Stimulated activated naive CD8-positive, alpha-beta T cell treated with anti-CD3 and anti-CD28 coated beads, Interleukin-15, amount 100 ng/mL, for 72 hours (primary cell): ENCODE results near the gene PRSS23.
"Not testable (repeated sequence)": the region's sequence is repeated elsewhere in the genome, so short reads cannot be mapped to it uniquely, and the experiment has no call there.

Source experiments
- ATAC-seq: fragments of 150-1000 bp; cut with Tn5 transposase; 2 replicates; pipeline ENCODE4 v1.10.0; 2021; ENCODE audit warnings: mild to moderate bottlenecking, moderate library complexity
- DNase-seq, 2 donors: peaks; one replicate each; pipeline ENCODE4 v3.0.0; 2021 to 2022
- H3K27ac Mint-ChIP-seq, 2 donors: one replicate each; pipeline ENCODE4 v1.8.0; 2022; ENCODE audit warnings: mild to moderate bottlenecking in 2 of 2, mixed read lengths in 2 of 2, moderate library complexity in 2 of 2
- H3K27me3 Mint-ChIP-seq: one replicate; pipeline ENCODE4 v1.8.0; 2022; ENCODE audit warnings: mixed read lengths
- H3K4me1 Mint-ChIP-seq: one replicate; pipeline ENCODE4 v1.8.0; 2022; ENCODE audit warnings: mild to moderate bottlenecking, mixed read lengths
- H3K4me3 Mint-ChIP-seq, 2 donors: one replicate each; pipeline ENCODE4 v1.8.0; 2022; ENCODE audit warnings: mild to moderate bottlenecking in 2 of 2, mixed read lengths in 2 of 2, moderate library complexity in 1 of 2
- H3K9me3 Mint-ChIP-seq, 2 donors: one replicate each; pipeline ENCODE4 v1.8.0; 2022; ENCODE audit warnings: mixed read lengths in 2 of 2

Gene PRSS23, protein sequence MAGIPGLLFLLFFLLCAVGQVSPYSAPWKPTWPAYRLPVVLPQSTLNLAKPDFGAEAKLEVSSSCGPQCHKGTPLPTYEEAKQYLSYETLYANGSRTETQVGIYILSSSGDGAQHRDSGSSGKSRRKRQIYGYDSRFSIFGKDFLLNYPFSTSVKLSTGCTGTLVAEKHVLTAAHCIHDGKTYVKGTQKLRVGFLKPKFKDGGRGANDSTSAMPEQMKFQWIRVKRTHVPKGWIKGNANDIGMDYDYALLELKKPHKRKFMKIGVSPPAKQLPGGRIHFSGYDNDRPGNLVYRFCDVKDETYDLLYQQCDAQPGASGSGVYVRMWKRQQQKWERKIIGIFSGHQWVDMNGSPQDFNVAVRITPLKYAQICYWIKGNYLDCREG

GRCh38 chr11:86800076-86800959 lies at the start of gene PRSS23:
Gene PRSS23, plus strand, starts transcription at chr11:86800542. Its CDS starts 7,102 bp downstream, at chr11:86807644.
- Mint-ChIP-seq H3K27ac (peak within 1 kb of the TSS in 1 of 2 donors; percentile 82), H3K4me3 (peak within 1 kb of the TSS; percentile 66 to 80), H3K4me1 (peaks cover 47% of the 10 kb centered on the region), H3K27me3 (peaks cover 59% of the 10 kb centered on the region), H3K9me3 (no peaks in the 10 kb centered on the region)
- DNase-seq (peak; percentile 19 to 48), ATAC-seq (peak; percentile 80)

DNA sequence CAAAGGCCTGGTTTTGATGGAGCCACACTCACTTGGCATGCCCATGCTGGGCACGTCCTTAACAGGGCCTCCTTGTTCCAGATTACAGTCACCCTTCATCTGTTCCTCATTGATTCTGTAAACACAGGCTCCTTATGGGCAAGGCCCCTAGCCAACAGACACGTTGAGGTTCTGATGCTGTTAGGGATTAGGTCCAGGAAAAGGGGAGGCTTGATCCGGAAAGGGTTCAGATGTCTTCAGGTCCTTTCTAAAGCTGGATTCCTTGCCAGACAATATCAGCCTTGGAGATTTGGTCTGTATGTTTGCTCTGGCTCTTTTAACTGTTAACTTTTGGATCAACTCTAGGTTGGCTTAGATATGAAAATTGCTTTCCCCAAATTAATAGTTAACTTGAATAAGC lies 46.9 kb upstream of the PRSS23 start:
- ATAC-seq, result no peak
- DNase-seq, result no peak
- Mint-ChIP-seq H3K27me3 (peaks cover 13% of the 10 kb centered on the region), H3K9me3 (no peaks in the 10 kb centered on the region), H3K27ac (no peak overlapping the region), H3K4me3 (no peak overlapping the region), H3K4me1 (no peaks in the 10 kb centered on the region)

DNA sequence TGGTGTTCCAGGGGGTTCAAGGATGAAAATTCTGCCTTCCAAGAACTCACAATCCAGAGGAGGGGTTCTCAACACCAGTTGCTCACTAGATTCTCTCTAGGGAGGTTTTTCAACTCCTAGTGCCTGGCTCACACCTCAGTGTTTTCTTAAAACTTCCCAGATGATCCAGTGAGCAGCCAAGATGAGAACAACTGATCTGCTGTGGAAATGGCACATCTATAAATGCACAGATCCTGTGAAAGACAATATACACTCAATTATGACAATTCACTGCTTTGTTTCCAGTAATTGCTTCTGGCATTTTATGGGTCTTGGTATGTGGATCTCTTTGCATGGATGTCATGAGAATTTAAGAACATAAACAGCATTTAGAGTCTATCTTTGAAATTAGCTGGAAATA lies 45.2 kb upstream of the PRSS23 start:
- ATAC-seq (no peak), DNase-seq (no peak)
- Mint-ChIP-seq H3K4me3 (no peak overlapping the region), H3K9me3 (peaks cover 0 to 9% of the 10 kb centered on the region in 2 donors), H3K4me1 (no peaks in the 10 kb centered on the region), H3K27ac (no peak overlapping the region), H3K27me3 (peaks cover 6% of the 10 kb centered on the region)

- Mint-ChIP-seq H3K27ac (no peak overlapping the region), H3K27me3 (peaks cover 15% of the 10 kb centered on the region), H3K9me3 (peaks cover 0 to 9% of the 10 kb centered on the region in 2 donors), H3K4me1 (no peaks in the 10 kb centered on the region), H3K4me3 (no peak overlapping the region)
- DNase-seq, result no peak
- no peak for ATAC-seq
Measured at GRCh38 chr11:86758171-86758570, 42.2 kb upstream of the PRSS23 start.

DNA sequence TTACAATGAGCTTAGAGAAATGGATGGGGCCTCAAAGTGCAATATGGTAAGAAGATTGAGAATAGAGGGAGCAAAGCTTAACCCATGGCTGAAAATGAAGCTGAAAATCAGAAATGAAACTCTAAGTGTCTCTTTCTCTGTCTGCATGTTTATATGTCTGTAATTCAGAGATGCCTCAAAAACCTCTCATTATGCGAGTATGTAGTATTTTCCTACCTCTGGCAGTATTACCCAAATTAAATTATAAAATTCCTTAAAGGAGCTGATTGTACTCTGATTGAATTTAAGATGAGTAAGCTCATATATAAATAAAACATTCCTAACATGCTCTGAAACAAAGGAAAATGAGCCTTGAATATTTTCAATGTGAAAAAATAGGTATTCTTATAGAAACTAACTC lies 39.8 kb upstream of the PRSS23 start:
- Mint-ChIP-seq H3K27me3 (peaks cover 34% of the 10 kb centered on the region), H3K9me3 (peaks cover 0 to 9% of the 10 kb centered on the region in 2 donors), H3K4me3 (no peak overlapping the region), H3K27ac (no peak overlapping the region), H3K4me1 (no peaks in the 10 kb centered on the region)
- ATAC-seq, result no peak
- no peak for DNase-seq

GRCh38 chr11:86761978-86762377 lies 38.4 kb upstream of the PRSS23 start:
- peak overlapping the region in 1 of 2 donors; percentile 68 for H3K27ac Mint-ChIP-seq
- DNase-seq, result no peak
- ATAC-seq, result no peak
- no peak overlapping the region for H3K4me3 Mint-ChIP-seq
- H3K27me3 Mint-ChIP-seq, result peaks cover 41% of the 10 kb centered on the region
- H3K9me3 Mint-ChIP-seq, result peaks cover 0 to 9% of the 10 kb centered on the region in 2 donors
- no peaks in the 10 kb centered on the region for H3K4me1 Mint-ChIP-seq

GRCh38 chr11:86765203-86765602 lies 35.1 kb upstream of the PRSS23 start:
- Mint-ChIP-seq H3K4me1 (no peaks in the 10 kb centered on the region), H3K9me3 (no peaks in the 10 kb centered on the region), H3K27me3 (peaks cover 40% of the 10 kb centered on the region), H3K4me3 (no peak overlapping the region), H3K27ac (no peak overlapping the region)
- no peak for ATAC-seq
- no peak for DNase-seq

- DNase-seq, result no peak
- Mint-ChIP-seq H3K4me3 (no peak overlapping the region), H3K4me1 (no peaks in the 10 kb centered on the region), H3K27me3 (peaks cover 40% of the 10 kb centered on the region), H3K27ac (no peak overlapping the region), H3K9me3 (no peaks in the 10 kb centered on the region)
- no peak for ATAC-seq
Measured at GRCh38 chr11:86765878-86766277, 34.5 kb upstream of the PRSS23 start.

DNA sequence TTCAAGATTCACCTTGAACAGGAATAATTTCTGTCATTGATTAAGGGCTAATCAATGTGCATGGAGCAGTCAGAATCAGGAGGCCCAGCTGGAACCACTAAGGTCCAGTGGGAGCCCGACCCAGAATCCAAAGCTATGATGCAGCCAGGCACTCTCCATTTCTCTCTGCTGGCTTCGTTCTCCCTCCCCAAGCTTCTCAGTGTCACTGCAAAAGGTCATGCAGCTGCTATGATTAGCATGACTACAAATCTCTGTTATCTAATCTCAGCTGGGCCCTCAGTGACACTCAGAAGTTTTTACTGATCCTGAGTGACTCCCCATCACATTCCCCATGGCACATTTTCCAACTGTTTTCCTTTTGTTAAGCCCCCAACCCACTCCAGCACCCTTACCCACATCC lies 31.1 kb upstream of the PRSS23 start:
- Mint-ChIP-seq H3K27me3 (peaks cover 26% of the 10 kb centered on the region), H3K4me1 (no peaks in the 10 kb centered on the region), H3K9me3 (peaks cover 0 to 5% of the 10 kb centered on the region in 2 donors), H3K27ac (no peak overlapping the region), H3K4me3 (no peak overlapping the region)
- DNase-seq (no peak), ATAC-seq (no peak)

DNA sequence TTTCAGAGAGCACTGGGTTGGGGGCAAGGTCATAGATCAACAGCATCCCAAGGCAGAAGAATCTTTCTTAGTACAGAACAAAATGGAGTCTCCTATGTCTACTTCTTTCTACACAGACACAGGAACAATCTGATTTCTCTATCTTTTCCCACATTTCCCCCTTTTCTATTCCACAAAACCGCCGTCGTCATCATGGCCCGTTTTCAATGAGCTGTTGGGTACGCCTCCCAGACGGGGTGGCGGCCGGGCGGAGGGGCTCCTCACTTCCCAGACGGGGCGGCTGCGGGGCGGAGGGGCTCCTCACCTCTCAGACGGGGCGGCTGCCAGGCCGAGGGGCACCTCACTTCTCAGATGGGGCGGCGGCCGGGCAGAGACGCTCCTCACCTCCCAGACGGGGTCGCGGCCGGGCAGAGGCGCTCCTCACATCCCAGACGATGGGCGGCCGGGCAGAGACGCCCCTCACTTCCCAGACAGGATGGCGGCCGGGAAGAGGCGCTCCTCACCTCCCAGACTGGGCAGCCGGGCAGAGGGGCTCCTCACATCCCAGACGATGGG lies 29.8 kb upstream of the PRSS23 start:
- ATAC-seq, DNase-seq, H3K9me3 Mint-ChIP-seq, H3K4me1 Mint-ChIP-seq, H3K4me3 Mint-ChIP-seq, H3K27ac Mint-ChIP-seq: not testable (repeated sequence)
- H3K27me3 Mint-ChIP-seq, result peaks cover 12% of the 10 kb centered on the region

GRCh38 chr11:86772999-86773398 lies 27.3 kb upstream of the PRSS23 start:
- H3K4me1 Mint-ChIP-seq, result no peaks in the 10 kb centered on the region
- H3K27me3 Mint-ChIP-seq, result peaks cover 15% of the 10 kb centered on the region
- H3K27ac Mint-ChIP-seq, result no peak overlapping the region
- H3K9me3 Mint-ChIP-seq, result peaks cover 0 to 5% of the 10 kb centered on the region in 2 donors
- DNase-seq, result no peak
- H3K4me3 Mint-ChIP-seq, result no peak overlapping the region
- ATAC-seq, result no peak

- Mint-ChIP-seq H3K4me3 (no peak overlapping the region), H3K9me3 (peaks cover 0 to 5% of the 10 kb centered on the region in 2 donors), H3K4me1 (no peaks in the 10 kb centered on the region), H3K27ac (no peak overlapping the region), H3K27me3 (peaks cover 15% of the 10 kb centered on the region)
- ATAC-seq (no peak), DNase-seq (no peak)
Measured at GRCh38 chr11:86773513-86774252, 26.7 kb upstream of the PRSS23 start.

DNA sequence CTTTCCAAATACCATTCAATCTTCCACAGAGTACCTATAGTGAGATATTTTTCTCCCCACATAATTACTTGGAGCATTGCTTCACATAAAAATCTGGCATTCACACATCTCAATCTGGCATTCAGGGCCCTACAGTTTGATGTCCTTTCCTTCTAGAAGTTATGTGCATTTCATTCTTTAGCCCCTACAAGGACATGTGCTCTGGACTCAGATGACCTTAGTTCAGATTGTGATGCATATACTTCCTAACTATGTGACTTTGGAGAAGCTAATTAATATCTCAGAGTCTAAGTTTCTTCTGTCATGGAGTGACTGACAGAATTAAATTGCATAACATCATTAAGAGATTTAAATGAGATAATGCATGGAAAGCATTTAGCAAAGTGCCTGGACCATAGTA lies 25.9 kb upstream of the PRSS23 start:
- Mint-ChIP-seq H3K27me3 (peaks cover 20% of the 10 kb centered on the region), H3K9me3 (peaks cover 0 to 5% of the 10 kb centered on the region in 2 donors), H3K4me1 (no peaks in the 10 kb centered on the region)

GRCh38 chr11:86775361-86775760 lies 25.0 kb upstream of the PRSS23 start:
- no peak for ATAC-seq
- no peaks in the 10 kb centered on the region for H3K4me1 Mint-ChIP-seq
- no peak for DNase-seq
- peaks cover 0 to 5% of the 10 kb centered on the region in 2 donors for H3K9me3 Mint-ChIP-seq
- no peak overlapping the region for H3K4me3 Mint-ChIP-seq
- peaks cover 27% of the 10 kb centered on the region for H3K27me3 Mint-ChIP-seq
- no peak overlapping the region for H3K27ac Mint-ChIP-seq

More for the DNA sequence above, 25.9 kb upstream of the PRSS23 start:
- no peak overlapping the region for H3K27ac Mint-ChIP-seq
- ATAC-seq (no peak), DNase-seq (no peak)
- H3K4me3 Mint-ChIP-seq, result no peak overlapping the region

- Mint-ChIP-seq H3K27me3 (peaks cover 30% of the 10 kb centered on the region), H3K27ac (no peak overlapping the region), H3K4me3 (no peak overlapping the region), H3K4me1 (no peaks in the 10 kb centered on the region), H3K9me3 (no peaks in the 10 kb centered on the region)
- ATAC-seq (no peak), DNase-seq (no peak)
Measured at GRCh38 chr11:86781546-86781945, 18.8 kb upstream of the PRSS23 start.
